ENCODE measurements around the gene TJP2. TPM values are rescaled to one million over a fixed set of nuclear protein-coding genes. Genes with fewer than 3 reads are reported as not detected.

The TJP2 gene
- total RNA-seq, 1 donor from 2014 or later, result 39.6 TPM

DNA sequence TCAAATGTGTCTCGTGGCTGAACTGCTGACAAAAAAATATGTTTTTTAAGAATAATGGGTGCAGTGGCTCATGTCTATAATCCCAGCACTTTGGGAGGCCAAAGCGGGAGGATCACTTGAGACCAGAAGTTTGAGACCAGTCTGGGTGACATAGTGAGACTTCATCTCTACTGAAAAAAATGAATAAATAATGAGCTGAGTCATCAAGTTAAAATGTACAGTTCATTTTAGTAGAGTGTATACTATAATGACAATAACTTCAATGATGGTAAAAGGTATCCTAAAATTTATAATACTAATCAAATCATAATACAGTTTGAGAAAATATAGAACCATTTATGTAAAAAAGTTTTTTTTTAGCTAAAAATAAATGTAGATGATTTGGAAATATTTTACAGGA lies 37.9 kb upstream of the TJP2 start:
- FAIRE-seq (no peak), DNase-seq (ENCODE audit: low read depth) (no peak)
- H3K9me3 Mint-ChIP-seq (ENCODE audit: unreplicated experiment), result peaks cover 2% of the 10 kb centered on the region
- Histone ChIP-seq H3K4me1 (ENCODE audit: insufficient read depth, low read length) (peaks cover 10% of the 10 kb centered on the region), H3K79me2 (ENCODE audit: insufficient read depth, low read length) (no peaks in the 10 kb centered on the region), H2AFZ (ENCODE audit: low read depth, low read length) (no peak overlapping the region), H3K4me3 (ENCODE audit: insufficient read depth, low read depth, low read length) (no peak overlapping the region), H3K9ac (ENCODE audit: low read length) (no peak overlapping the region), H3K36me3 (ENCODE audit: insufficient read depth, low read length) (no peaks in the 10 kb centered on the region), H4K20me1 (ENCODE audit: insufficient read depth, low read length) (no peaks in the 10 kb centered on the region), H3K27ac (ENCODE audit: low read depth, low read length) (no peak overlapping the region), H3K27me3 (ENCODE audit: insufficient read depth, low read length) (no peaks in the 10 kb centered on the region), H3K4me2 (ENCODE audit: low read length) (no peak overlapping the region), H3K9me3 (ENCODE audit: insufficient read depth, low read depth, low read length) (no peaks in the 10 kb centered on the region)
- H3K36me3 Mint-ChIP-seq (ENCODE audit: low read depth, unreplicated experiment), result peaks cover 11% of the 10 kb centered on the region
- TF ChIP-seq, protein P1, sequence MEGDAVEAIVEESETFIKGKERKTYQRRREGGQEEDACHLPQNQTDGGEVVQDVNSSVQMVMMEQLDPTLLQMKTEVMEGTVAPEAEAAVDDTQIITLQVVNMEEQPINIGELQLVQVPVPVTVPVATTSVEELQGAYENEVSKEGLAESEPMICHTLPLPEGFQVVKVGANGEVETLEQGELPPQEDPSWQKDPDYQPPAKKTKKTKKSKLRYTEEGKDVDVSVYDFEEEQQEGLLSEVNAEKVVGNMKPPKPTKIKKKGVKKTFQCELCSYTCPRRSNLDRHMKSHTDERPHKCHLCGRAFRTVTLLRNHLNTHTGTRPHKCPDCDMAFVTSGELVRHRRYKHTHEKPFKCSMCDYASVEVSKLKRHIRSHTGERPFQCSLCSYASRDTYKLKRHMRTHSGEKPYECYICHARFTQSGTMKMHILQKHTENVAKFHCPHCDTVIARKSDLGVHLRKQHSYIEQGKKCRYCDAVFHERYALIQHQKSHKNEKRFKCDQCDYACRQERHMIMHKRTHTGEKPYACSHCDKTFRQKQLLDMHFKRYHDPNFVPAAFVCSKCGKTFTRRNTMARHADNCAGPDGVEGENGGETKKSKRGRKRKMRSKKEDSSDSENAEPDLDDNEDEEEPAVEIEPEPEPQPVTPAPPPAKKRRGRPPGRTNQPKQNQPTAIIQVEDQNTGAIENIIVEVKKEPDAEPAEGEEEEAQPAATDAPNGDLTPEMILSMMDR (IDR thresholded peaks at IDR 0.05; ENCODE audit: insufficient read depth, low read depth, low read length), result no peak
- no peak for TF ChIP-seq EZH2 (IDR thresholded peaks at IDR 0.05; ENCODE audit: insufficient read depth, low read length)
- peaks cover 2% of the 10 kb centered on the region for H3K27me3 Mint-ChIP-seq (ENCODE audit: low read depth, unreplicated experiment)
- peaks cover 16% of the 10 kb centered on the region for H3K4me1 Mint-ChIP-seq (ENCODE audit: low read depth, unreplicated experiment)
- H3K4me3 Mint-ChIP-seq (ENCODE audit: unreplicated experiment), result no peak overlapping the region
- no peak overlapping the region for H3K27ac Mint-ChIP-seq (ENCODE audit: unreplicated experiment)

DNA sequence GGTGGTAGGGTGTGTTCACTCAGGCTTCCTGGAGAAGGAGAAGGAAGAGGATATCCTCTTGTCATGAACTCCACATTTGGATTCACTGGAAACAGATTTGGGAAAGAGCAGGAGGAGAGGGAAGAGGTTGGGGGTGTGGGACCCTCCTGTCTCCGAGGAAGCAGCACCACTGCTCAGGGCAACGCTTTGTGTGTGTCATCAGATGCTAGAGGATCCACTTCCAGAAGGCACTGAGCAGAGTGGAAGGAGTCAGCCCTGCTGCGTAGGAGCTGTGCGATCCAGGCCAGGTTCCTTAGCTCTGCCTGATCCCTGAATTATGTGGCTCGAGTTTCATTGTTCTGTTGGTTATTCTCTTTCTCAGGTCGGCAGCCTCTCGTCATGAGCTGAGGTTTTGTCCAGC lies 37.3 kb upstream of the TJP2 start:
- Mint-ChIP-seq H3K27me3 (ENCODE audit: low read depth, unreplicated experiment) (peaks cover 2% of the 10 kb centered on the region), H3K4me3 (ENCODE audit: unreplicated experiment) (no peak overlapping the region), H3K9me3 (ENCODE audit: unreplicated experiment) (peaks cover 2% of the 10 kb centered on the region), H3K27ac (ENCODE audit: unreplicated experiment) (no peak overlapping the region), H3K4me1 (ENCODE audit: low read depth, unreplicated experiment) (peaks cover 10% of the 10 kb centered on the region), H3K36me3 (ENCODE audit: low read depth, unreplicated experiment) (peaks cover 11% of the 10 kb centered on the region)
- Histone ChIP-seq H3K4me1 (ENCODE audit: insufficient read depth, low read length) (peaks cover 4% of the 10 kb centered on the region), H3K4me2 (ENCODE audit: low read length) (no peak overlapping the region), H3K4me3 (ENCODE audit: insufficient read depth, low read depth, low read length) (no peak overlapping the region), H3K36me3 (ENCODE audit: insufficient read depth, low read length) (no peaks in the 10 kb centered on the region), H3K79me2 (ENCODE audit: insufficient read depth, low read length) (no peaks in the 10 kb centered on the region), H3K9ac (ENCODE audit: low read length) (no peak overlapping the region), H3K9me3 (ENCODE audit: insufficient read depth, low read depth, low read length) (no peaks in the 10 kb centered on the region), H3K27ac (ENCODE audit: low read depth, low read length) (no peak overlapping the region), H3K27me3 (ENCODE audit: insufficient read depth, low read length) (no peaks in the 10 kb centered on the region), H4K20me1 (ENCODE audit: insufficient read depth, low read length) (no peaks in the 10 kb centered on the region), H2AFZ (ENCODE audit: low read depth, low read length) (no peak overlapping the region)
- TF ChIP-seq, protein P1 (IDR thresholded peaks at IDR 0.05; ENCODE audit: insufficient read depth, low read depth, low read length), result no peak
- no peak for TF ChIP-seq EZH2 (IDR thresholded peaks at IDR 0.05; ENCODE audit: insufficient read depth, low read length)
- FAIRE-seq (no peak), DNase-seq (ENCODE audit: low read depth) (no peak)

DNA sequence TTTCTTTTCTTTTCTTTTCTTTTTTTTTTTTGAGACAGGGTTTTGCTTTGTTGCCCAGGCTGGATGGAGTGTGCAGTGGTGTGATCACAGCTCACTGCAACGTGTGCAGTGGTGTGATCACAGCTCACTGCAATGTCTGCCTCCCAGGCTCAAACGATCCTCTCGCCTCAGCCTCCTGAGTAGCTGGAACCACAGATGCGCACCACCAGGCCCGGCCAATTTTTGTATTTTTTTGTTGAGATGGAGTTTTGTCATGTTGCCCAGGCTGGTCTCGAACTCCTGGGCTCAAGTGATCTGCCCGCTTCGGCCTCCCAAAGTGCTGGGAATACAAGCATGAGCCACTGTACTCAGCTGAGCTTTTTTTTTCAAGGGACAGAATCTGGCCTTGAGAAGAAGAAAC lies 36.8 kb upstream of the TJP2 start:
- DNase-seq (ENCODE audit: low read depth), result no peak

More for the DNA sequence above, 36.8 kb upstream of the TJP2 start:
- no peak overlapping the region for H3K27ac ChIP-seq (ENCODE audit: low read depth, low read length)
- H3K4me1 Mint-ChIP-seq (ENCODE audit: low read depth, unreplicated experiment), result peaks cover 5% of the 10 kb centered on the region
- no peak for TF ChIP-seq EZH2 (IDR thresholded peaks at IDR 0.05; ENCODE audit: insufficient read depth, low read length)
- TF ChIP-seq, protein P1 (IDR thresholded peaks at IDR 0.05; ENCODE audit: insufficient read depth, low read depth, low read length), result no peak
- H3K27me3 Mint-ChIP-seq (ENCODE audit: low read depth, unreplicated experiment), result peaks cover 2% of the 10 kb centered on the region
- H4K20me1 ChIP-seq (ENCODE audit: insufficient read depth, low read length), result no peaks in the 10 kb centered on the region
- no peak overlapping the region for H3K4me3 ChIP-seq (ENCODE audit: insufficient read depth, low read depth, low read length)
- H3K36me3 ChIP-seq (ENCODE audit: insufficient read depth, low read length), result no peaks in the 10 kb centered on the region
- H3K4me2 ChIP-seq (ENCODE audit: low read length), result no peak overlapping the region
- H3K36me3 Mint-ChIP-seq (ENCODE audit: low read depth, unreplicated experiment), result peaks cover 11% of the 10 kb centered on the region
- no peak overlapping the region for H2AFZ ChIP-seq (ENCODE audit: low read depth, low read length)
- peaks cover 2% of the 10 kb centered on the region for H3K9me3 Mint-ChIP-seq (ENCODE audit: unreplicated experiment)
- H3K9me3 ChIP-seq (ENCODE audit: insufficient read depth, low read depth, low read length), result no peaks in the 10 kb centered on the region
- H3K27ac Mint-ChIP-seq (ENCODE audit: unreplicated experiment), result no peak overlapping the region
- no peaks in the 10 kb centered on the region for H3K4me1 ChIP-seq (ENCODE audit: insufficient read depth, low read length)
- FAIRE-seq, result no peak
- H3K79me2 ChIP-seq (ENCODE audit: insufficient read depth, low read length), result no peaks in the 10 kb centered on the region
- H3K4me3 Mint-ChIP-seq (ENCODE audit: unreplicated experiment), result no peak overlapping the region
- H3K9ac ChIP-seq (ENCODE audit: low read length), result no peak overlapping the region
- no peaks in the 10 kb centered on the region for H3K27me3 ChIP-seq (ENCODE audit: insufficient read depth, low read length)
